Sigmoid colon (tissue), 4 donors: ENCODE results near the gene ZNF503.
A peak's percentile ranks its signal among the peaks of the same experiment; 100 is the strongest.

Source experiments
- POLR2AphosphoS5 ChIP-seq, 4 donors: sonication (generic); formaldehyde crosslinking; IDR thresholded peaks; one replicate each; pipeline ENCODE4 v1.6.1; 2017; ENCODE audit warnings: antibody characterized with exemption in 4 of 4
- TF ChIP-seq, protein P1 (sequence below), 4 experiments: fragments of 450-650 bp in 3 of 4; fragments of 200-600 bp in 1 of 4; IDR thresholded peaks; one replicate each; pipeline ENCODE4 v1.5.1; 2016 to 2019; ENCODE audit warnings: antibody characterized with exemption in 4 of 4, mild to moderate bottlenecking in 3 of 4, moderate library complexity in 2 of 4

DNA sequence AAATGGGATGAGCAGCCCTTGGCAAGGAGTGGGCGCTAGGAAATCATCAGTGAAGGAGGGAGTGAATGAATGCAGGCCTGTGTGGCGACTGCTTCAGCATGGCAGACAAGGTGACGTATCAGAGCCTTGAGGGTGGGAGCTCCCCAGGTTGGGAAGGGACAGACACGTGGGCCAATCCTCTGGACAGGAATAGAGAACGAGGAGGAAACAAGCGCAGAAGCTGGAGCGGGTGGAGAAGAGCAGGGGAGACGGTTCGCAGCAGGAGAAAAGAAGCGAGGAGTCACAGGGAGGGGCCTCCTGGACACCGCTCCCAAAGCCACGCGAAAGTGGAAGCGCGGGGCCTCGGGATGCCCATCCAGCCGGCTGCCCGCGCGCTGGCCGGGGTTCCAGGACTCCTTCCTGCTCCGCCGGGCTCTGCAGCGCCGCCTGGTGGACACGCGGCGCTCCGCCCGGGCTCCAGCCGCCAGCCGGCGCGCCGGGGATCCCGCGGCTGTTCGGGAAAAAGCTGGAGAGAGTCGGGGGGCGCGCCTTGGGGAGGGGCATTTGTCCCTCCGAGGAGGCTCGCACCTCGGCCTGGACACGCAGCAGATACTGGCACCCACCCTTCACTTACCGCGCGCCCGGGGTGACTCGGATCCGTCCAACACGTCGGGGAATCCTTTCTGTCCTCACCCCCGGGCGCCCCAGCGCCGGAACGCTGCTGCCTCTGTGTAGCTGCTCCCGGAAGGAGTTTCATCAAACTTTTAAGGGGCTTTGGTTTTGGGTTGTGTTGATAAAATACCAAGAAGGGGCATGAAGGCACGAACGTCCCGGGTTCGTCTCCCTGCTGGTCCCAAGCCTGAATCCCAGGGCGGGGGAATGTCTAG lies 6.3 kb downstream of the ZNF503 start:
- TF ChIP-seq, protein P1, sequence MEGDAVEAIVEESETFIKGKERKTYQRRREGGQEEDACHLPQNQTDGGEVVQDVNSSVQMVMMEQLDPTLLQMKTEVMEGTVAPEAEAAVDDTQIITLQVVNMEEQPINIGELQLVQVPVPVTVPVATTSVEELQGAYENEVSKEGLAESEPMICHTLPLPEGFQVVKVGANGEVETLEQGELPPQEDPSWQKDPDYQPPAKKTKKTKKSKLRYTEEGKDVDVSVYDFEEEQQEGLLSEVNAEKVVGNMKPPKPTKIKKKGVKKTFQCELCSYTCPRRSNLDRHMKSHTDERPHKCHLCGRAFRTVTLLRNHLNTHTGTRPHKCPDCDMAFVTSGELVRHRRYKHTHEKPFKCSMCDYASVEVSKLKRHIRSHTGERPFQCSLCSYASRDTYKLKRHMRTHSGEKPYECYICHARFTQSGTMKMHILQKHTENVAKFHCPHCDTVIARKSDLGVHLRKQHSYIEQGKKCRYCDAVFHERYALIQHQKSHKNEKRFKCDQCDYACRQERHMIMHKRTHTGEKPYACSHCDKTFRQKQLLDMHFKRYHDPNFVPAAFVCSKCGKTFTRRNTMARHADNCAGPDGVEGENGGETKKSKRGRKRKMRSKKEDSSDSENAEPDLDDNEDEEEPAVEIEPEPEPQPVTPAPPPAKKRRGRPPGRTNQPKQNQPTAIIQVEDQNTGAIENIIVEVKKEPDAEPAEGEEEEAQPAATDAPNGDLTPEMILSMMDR (IDR thresholded peaks at IDR 0.05), result peak; percentile 49 to 90 (median 68)
- no peak for TF ChIP-seq POLR2AphosphoS5 (IDR thresholded peaks at IDR 0.05)
